Measurements from ENCODE around the gene HSD11B2.

The HSD11B2 gene

DNA sequence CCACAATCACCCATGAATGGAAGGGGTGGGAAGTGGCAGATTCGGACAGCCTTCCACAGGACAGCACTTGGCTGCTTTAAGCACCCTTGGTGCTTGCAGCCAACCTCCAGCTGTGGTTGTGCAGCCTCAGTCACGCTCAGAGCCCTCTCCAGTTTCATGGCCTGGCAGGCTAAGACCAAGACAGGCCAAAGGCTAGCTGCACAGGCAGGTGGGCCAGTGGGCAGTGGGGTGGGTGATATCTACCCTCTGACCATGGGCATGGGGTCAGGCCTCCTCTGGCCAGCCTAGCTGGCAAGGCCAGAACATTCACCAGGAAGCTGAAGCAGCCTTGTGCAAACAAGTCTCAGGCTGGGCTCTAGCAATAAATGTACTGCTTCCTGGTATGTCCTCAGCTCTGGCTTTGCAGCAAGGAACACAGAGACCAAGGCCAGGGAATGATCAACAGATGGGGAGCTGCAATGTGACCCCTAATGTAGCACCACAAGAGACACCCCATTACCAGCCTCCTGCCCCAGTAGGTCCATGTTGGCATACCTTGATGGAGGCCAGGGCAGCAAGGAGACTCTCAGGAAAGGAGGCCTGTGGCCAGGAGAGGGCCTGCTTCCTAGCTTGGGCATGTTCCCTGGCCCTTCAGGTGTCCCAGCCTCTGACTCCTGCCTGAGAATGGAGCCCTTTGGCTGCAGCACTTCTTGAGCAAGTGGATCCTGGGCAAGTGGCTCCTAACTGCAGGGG is 20.9 kb downstream of the HSD11B2 start:
- no peak for DNase-seq (ENCODE audit: low spot score)

DNA sequence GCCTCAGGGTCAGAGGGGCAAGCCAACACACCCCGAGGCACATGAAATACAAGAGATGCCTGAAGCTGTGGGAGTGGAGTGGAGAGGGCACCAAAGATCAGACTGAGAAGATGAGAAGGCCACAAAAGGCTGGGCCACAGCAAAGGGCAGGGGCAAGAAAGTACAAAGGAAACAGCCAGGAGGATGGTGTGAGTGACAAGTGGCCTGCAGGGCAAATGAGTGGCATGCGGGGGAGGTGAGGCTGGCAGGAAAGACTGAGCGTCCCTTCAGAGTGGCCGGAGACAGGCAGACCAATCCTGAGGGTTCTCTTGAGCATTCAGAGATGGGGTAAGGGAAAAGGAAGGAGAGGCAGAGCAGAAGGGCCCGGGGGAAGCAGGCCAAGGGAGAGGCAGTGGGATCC is 23.2 kb downstream of the HSD11B2 start:
- DNase-seq (ENCODE audit: low spot score): no peak

DNA sequence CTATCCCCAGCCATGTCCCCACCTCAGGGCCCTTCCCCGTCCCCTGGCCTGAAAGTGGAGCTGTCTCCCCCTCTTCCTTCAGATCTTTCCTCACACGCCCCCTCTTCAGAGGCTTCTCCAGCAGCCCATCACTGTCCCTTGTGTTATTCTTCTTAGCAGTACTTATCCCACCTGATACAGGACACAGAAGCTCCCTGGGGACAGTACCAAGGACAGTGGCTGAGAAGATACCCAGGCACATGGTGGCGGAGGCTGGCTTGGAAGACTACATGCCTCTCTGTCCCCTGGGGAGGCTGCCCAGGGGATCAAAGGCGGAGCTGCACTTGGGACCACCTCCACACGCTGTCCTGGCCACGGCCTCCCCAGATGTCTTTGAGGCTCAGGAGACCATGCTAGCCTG is 23.9 kb downstream of the HSD11B2 start:
- DNase-seq (ENCODE audit: low spot score): no peak

DNA sequence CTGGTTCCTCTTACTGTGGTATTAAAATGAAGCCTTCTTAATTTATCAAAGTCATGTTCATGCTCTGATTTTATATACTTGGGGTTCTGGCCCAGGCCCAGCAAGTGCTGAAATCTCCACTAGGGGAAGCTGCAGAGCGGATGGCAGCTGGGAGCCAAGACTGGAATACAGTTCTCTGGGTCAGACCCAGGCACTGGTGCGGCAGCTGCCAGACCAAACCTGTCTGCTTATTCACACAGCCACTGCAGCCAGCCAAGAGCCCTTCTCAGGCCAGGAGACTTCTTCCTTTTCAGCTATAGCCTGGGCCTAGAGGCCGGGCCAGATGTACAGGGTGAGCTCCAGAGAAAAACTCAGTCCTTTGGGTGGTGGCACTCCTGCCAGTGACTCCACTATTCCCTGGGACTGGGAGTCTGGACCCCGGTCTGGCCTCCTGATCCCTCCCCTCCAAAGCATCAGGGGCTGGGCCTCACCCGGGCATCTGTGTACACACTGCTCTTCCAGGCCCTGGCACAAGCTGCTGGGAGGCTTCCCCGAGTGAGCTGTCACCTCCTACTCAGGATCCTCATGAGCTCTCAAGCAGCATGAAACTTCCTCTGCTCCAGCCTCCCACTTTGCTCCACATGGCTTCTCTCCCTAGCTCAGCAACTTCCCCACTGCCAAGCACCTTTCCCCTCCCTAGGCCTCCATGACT is 25.6 kb downstream of the HSD11B2 start:
- no peak for DNase-seq (ENCODE audit: low spot score)

DNA sequence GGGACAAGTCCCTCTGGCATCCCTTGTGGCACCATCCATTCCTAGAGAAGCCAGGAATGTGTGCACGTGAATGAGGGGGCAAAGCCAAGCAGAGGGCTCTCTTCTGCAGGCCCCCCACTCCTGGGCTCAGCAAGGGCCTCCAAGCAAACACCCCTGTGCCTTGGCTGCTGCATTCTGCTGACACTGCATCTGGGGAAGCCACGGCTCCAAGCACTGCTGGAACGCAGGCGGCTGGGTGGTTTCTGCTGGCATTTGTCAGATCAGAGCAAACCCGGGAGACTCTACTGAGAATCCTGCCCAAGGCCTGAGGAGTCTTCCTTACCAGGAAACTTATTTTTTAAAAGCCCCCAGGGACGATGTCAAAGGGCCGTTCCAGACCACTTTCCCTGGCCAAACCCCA is 26.7 kb downstream of the HSD11B2 start:
- no peak for DNase-seq (ENCODE audit: low spot score)

GRCh38 chr16:67458121-67458641 is 27.3 kb downstream of the HSD11B2 start:
- DNase-seq (ENCODE audit: low spot score): no peak

- peak; percentile 34 for DNase-seq (ENCODE audit: low spot score)
Measured at GRCh38 chr16:67459066-67459860, 28.3 kb downstream of the HSD11B2 start.

DNA sequence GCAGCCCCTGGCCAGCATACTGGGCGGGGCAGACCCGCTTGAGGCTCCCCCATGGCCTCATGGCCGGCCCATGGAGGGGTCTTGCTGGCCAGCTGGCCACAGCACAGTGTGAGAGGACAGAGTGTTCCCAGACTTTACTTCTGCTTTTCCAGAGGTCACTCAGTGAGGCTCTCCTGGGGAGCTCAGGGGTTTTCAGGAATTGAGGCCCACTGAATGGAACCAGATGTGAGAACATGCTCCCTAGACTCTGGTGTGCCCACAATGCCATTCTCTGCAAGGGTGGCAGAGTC is 28.9 kb downstream of the HSD11B2 start:
- DNase-seq (ENCODE audit: low spot score): no peak

DNA sequence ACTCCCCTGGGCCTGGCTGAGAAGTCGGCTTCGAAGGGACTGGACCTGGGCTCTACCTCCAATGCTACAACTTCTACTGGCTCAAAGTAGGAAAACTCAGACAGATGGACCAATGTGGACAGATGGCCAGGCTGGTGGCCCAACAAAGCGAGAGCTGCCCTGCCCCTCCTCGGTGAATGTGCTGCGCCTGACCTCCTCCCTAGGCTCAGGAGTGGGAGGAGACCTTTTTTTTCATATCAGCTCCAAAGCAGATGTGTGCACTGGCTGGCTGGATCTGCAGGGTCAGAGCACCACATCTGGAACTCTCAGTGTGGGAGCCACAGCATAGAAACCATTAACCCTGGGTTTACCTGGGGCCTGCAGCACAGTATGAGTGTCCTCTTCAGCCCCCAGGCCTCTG is 29.2 kb downstream of the HSD11B2 start:
- DNase-seq (ENCODE audit: low spot score): no peak

GRCh38 chr16:67460961-67461360 is 30.0 kb downstream of the HSD11B2 start:
- DNase-seq (ENCODE audit: low spot score): no peak

GRCh38 chr16:67461600-67462278 is 30.8 kb downstream of the HSD11B2 start:
- DNase-seq (ENCODE audit: low spot score): no peak

- no peak for DNase-seq (ENCODE audit: low spot score)
Measured at GRCh38 chr16:67462279-67462655, 31.3 kb downstream of the HSD11B2 start.

DNA sequence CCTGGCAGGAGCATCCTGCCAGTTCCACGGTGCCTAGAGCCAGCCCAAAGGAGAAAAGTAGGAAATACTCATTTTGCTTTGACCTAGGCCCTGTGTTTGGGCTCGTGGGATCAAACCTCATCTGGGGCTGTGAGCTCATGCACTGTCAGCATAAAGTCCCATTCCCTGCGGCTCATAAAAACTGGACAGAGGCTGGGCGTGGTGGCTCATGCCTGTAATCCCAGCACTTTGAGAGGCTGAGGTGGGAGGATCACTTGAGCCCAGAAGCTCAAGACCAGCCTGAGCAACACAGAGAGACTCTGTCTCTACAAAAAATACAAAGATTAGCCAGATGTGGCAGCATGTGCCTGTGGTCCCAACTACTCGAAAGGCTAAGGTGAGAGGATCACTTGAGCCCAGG is 32.1 kb downstream of the HSD11B2 start:
- DNase-seq (ENCODE audit: low spot score): no peak

- DNase-seq (ENCODE audit: low spot score): no peak
Measured at GRCh38 chr16:67463691-67464090, 32.8 kb downstream of the HSD11B2 start.

DNA sequence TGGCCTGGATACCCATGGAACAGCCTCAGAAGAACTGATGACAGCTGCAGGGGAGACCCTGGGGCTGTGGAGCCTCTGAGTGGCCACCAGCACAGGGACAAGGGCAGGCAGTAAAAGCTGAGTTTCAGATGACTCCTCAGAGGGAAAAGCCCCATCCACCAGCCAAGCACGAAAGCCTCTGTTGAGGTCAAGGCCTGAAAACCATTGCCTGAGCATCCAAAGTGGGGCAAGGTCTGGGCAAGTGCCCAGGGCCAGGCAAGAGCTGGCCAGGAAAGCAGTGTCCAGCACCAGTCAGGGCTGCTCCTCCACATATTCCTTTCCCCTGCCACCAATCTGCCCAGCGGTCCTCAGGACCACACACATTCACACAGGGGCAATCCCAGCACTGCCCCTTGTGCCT is 33.6 kb downstream of the HSD11B2 start:
- DNase-seq (ENCODE audit: low spot score): peak; percentile 40

DNA sequence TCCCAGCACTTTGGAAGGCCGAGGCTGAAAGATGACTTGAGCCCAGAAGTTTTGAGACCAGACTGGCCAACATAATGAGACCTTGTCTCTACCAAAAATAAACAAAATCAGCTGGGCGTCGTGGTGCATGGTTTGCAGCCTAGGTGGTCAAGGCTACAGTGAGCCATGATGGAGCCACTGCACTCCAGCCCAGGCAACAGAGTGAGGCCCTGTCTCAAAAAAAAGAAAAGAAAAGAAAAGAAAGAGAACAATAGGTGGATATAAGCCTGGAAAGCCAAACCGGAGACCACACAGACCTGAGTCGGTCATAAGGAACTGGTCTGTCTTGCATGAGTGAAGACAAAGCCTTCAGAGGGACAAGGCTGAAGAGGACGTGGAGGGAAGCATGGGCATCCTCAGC is 35.7 kb downstream of the HSD11B2 start:
- DNase-seq (ENCODE audit: low spot score): no peak

DNA sequence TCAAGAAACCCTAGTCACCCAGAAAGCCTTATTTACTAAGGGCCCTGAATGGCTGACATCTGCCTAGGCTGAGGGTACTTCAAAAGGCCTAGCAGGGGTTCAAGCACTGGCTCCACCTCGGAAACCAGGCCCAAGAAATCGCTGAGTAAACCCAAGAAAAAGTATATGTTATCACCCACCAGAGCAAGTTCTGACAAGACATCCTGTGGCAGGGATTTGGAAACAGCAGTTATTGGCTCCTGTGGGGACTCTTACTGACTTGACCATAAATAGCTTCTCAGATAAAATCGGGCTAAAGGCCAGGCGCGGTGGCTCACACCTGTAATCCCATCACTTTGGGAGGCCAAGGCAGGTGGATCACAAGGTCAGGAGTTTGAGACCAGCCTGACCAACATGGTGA is 37.8 kb downstream of the HSD11B2 start:
- DNase-seq (ENCODE audit: low spot score): no peak

GRCh38 chr16:67470359-67470758 is 39.4 kb downstream of the HSD11B2 start:
- peak; percentile 96 for DNase-seq (ENCODE audit: low spot score)

- DNase-seq (ENCODE audit: low spot score): no peak
Measured at GRCh38 chr16:67471758-67472384, 41.0 kb downstream of the HSD11B2 start.

DNA sequence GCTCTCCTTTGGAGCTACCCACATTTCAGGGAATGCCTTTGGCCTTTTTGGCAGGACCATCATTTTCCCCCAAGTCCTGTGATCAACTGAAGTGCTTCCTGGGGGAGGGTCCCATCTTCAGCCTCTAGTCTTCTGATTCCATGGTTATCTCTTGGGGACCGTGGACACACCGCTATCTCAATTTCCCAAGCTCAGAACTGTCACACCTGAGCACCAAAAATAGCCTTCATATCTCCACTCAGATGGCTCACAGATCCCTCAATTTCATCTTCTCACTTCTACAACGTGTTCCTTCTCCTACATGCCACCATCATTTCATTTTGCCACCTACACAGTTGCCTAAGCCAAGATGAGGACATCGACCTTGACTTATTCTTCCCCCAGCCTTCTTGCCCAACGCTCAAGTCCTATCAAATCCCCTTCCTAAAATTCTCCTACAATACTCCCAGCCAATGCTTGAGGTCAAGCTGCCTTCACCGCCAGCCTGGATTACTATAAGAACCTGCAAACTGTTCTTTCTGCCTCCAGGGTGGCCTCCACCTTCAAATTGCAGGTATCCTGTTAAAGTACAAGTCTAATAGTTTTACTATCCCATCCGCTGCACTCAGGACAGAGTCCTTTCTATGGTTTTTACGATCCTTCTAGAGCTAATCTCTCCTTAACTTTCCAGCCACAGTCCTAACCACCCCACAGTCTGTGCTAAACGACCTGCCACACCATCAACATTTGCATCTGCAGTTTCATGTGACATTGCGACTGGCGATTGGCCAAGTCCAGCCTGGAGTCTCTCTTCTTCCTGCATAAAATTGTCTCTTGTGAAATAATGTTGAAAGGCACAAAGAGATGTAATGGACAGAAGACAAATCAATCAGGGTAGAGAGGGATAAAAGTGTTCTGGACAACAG is 43.9 kb downstream of the HSD11B2 start:
- no peak for DNase-seq (ENCODE audit: low spot score)
